Measurements from ENCODE around the gene COX4I2. TPM values are rescaled to one million over a fixed set of nuclear protein-coding genes. Genes with fewer than 3 reads are reported as not detected.
A peak's percentile ranks its signal among the peaks of the same experiment; 100 is the strongest.

Gene COX4I2
- total and polyA plus RNA-seq, 2 of the 4 experiments (the other 2 are of a cell fraction) = not detected

DNA sequence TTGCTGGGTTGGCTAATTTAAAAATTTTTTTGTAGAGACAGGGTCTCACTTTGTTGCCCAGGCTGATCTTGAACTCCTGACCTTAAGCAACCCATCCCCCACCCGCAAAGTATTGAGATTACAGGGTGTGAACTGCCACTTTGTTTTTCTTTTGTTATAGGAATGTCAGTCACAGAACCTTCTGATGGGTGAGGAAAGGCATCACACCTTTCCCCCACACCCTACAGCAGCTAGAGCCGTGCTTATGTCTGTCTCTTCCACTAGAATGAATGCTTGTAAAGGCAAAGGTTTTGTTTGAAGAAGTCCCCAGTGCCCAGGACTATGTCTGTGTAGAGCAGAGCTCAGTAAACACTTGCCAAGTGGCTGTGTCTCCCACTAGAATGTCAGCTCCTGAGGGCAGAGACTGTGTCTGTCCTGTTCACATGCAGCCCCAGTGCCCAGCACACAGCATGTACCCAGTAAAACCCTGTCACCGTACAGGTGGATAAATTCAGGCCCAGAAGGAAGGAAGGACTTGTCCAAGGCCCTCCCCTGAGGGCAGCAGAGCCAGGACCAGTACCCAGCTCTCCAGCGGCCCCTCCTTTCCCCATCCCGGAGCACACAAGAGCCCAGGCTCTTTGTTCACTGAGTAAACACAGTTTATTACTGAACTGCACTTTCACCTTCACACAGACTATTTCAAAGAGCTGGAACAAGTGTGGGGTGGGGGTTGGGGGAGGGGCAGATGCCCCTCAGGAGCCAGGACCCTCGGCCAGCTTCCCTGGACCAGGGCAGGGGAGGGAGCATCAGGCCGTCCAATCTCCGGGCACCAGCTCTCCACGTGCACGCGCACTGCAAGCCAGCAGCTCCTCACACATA, 26.4 kb downstream of the COX4I2 start:
- Histone ChIP-seq H4K8ac (ENCODE audit: low read depth in 2 of 2, low read length in 2 of 2) (peak overlapping the region in 1 of 2 experiments; percentile 59; a peak in 2 of 4 replicates), H3K14ac (replicated peaks; ENCODE audit: low read depth, low read length) (peak overlapping the region; percentile 57), H3K27ac (ENCODE audit: insufficient read depth, low read length) (peak overlapping the region; percentile 20; the same call in 1 of the 2 replicates), H3K4ac (ENCODE audit: low read depth, low read length) (peak overlapping the region; percentile 71), H4K20me1 (ENCODE audit: insufficient read depth, low read length) (peaks cover 19% of the 10 kb centered on the region; the same call in 1 of the 2 replicates), H3K9me3 (ENCODE audit: control insufficient read depth, insufficient read depth, low read length) (no peaks in the 10 kb centered on the region), H3K4me3 (ENCODE audit: insufficient read depth, low read depth, low read length) (no peak overlapping the region), H2AK9ac (replicated peaks; ENCODE audit: low read depth, low read length, poor library complexity) (peak overlapping the region; percentile 61), H2BK5ac (ENCODE audit: low read depth, low read length, poor library complexity, severe bottlenecking) (peak overlapping the region; percentile 5), H2BK15ac (ENCODE audit: low read depth, low read length) (peak overlapping the region; percentile 74; the same call in 1 of the 3 replicates), H3K56ac (ENCODE audit: extremely low read depth, insufficient read depth, low read length) (no peak overlapping the region), H2BK20ac (ENCODE audit: low read depth, low read length) (peak overlapping the region; percentile 72), H3K36me3 (ENCODE audit: control insufficient read depth, insufficient read depth, low read length) (peaks cover 20% of the 10 kb centered on the region), H4K5ac (ENCODE audit: low read depth, low read length) (0 out of 2 replicates have a peak overlapping the region, but pooled peaks have one; percentile 13), H3K18ac (ENCODE audit: low read depth, low read length) (no peak overlapping the region), H3K27me3 (ENCODE audit: control insufficient read depth, insufficient read depth, low read length) (no peaks in the 10 kb centered on the region), H3K9ac (ENCODE audit: low read depth, low read length) (0 out of 2 replicates have a peak overlapping the region, but pooled peaks have one; percentile 8), H3K23ac (ENCODE audit: low read depth, low read length) (peak overlapping the region; percentile 58; the same call in 1 of the 2 replicates), H2BK120ac (ENCODE audit: low read depth, low read length) (peak overlapping the region; percentile 63), H2AFZ (replicated peaks; ENCODE audit: low read length, poor library complexity) (no peak overlapping the region), H3K4me2 (ENCODE audit: low read depth, low read length) (no peak overlapping the region), H4K91ac (ENCODE audit: insufficient read depth, low read depth, low read length) (peak overlapping the region; percentile 84; the same call in 1 of the 2 replicates), H3K9me1 (ENCODE audit: insufficient read depth, low read length) (peaks cover 30% of the 10 kb centered on the region), H3K4me1 (ENCODE audit: control insufficient read depth, insufficient read depth, low read length) (peaks cover 19% of the 10 kb centered on the region), H3K79me1 (ENCODE audit: low read depth in 1 of 2, low read length in 2 of 2) (peaks cover 25 to 73% of the 10 kb centered on the region in 2 experiments), H2AK5ac (ENCODE audit: low read depth, low read length) (peak overlapping the region; percentile 92)
- TF ChIP-seq, protein P1, sequence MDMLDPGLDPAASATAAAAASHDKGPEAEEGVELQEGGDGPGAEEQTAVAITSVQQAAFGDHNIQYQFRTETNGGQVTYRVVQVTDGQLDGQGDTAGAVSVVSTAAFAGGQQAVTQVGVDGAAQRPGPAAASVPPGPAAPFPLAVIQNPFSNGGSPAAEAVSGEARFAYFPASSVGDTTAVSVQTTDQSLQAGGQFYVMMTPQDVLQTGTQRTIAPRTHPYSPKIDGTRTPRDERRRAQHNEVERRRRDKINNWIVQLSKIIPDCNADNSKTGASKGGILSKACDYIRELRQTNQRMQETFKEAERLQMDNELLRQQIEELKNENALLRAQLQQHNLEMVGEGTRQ (IDR thresholded peaks at IDR 0.05; ENCODE audit: low read depth, low read length) = no peak
- POLR2A ChIA-PET (ENCODE audit: unreplicated experiment) = no interaction called here
- CTCF ChIA-PET = interaction anchor here (5.0 kb wide), 1 partner anchor 58 kb away, joined by 59 read pairs; the partner anchor contains the start of gene BCL2L1
- ATAC-seq (ENCODE audit: low read depth) = no peak
- no peak for DNase-seq
- dilution Hi-C loops (cut with HindIII; ENCODE audit: low sequenced_read_pairs, unreplicated experiment) (no loop called here), in situ Hi-C loops (cut with MboI; ENCODE audit: low sequenced_read_pairs) (loop anchor here (5.0 kb wide), 1 partner anchor 58 kb away; the partner anchor contains the start of gene BCL2L1), intact Hi-C loops (cut with micrococcal nuclease) (no loop called here)
- BruUV-seq (replicated peaks) = no TSS peak
- WGBS, 2 experiments (ENCODE audit: extremely low coverage in 2 of 2, insufficient read length in 1 of 2) = 20% methylated on average over 1 of the region's 11 CpGs; no CpG with 5 or more reads in 1 of the 2 experiments
